Measurements from ENCODE around the gene GADD45G.

The GADD45G gene

DNA sequence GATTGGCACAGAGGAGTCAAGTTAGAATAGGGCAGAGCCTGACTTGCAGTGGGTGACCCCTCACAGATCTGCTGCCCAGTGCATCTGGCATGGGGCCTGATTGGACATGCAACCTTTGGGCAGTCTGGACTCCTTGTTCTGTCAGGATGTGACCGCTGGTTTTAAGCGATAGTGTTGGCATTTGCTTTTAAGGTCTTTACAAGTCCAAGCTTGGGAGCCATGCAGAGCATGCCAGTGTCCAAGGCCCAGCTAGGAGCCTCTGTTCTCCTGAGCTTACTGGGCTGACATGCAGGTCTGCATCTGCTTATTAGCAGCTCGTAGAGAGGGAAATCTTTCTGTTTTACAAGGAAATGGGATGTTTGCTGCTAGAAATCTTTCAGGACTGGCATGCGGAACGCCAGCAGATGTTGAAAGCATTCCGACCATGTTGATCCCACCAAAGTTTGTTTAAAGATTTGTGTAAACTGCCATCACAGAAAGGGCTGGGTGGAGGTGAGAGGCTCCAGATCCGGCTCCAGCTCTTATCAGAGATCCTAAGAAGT lies 27.5 kb downstream of the GADD45G start:
- no peak for DNase-seq

DNA sequence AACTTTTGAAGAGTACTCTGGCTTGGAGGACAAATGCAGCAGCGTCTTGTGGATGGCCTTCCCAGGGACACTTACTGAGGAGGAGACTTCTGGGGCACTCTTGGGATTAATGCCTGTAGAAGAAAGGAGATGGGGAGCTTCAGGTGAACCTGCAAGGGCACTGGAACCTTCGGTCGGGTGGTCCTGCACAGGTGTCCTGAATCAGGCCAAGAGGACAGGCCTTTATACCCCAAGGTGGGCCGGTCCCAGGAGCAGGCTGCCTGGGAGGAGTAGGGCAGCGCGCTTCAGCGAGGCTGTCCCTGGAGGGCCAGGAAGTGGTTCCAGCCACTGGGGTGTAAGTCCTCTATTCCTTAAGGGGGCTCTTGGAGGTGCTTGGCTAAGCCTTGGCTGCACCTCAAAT lies 27.9 kb downstream of the GADD45G start:
- no peak for DNase-seq

DNA sequence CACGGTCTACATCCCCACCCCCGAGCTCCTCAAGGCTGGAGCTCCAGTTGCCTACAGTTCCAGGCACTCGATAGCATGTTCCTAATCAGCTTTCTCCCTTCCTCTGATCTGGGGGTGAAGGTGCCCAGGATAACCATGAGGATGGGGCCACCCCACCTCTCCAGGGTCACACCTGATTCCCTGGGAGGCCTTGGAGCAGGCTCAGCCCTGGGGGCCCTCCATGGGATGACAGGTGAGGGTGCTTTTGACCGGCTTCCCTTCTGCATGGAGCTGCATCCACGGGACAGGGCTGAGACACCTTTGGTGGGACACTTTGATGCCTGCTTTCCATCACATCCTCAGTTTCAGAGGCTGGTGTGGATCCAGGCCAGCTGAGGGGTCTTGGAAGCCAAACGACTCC lies 28.6 kb downstream of the GADD45G start:
- no peak for DNase-seq

DNA sequence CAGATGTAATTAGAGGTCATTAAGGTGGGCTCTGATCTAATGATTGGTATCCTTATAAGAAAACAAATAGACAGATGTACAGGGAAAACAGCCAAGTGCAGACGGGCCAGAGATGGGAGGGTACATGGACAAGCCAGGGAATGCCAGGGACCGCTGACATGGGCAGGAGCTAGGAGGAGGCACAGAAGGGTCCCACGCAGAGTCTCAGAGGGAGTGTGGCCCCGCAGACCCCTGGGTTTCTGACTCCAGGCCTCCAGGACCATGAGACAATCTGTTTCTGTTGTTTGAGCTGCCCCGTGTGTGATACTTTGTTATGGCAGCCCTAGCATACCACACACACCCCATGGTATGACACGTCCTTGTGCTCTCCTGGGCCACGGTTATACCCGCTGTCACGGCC lies 29.1 kb downstream of the GADD45G start:
- DNase-seq = no peak

DNA sequence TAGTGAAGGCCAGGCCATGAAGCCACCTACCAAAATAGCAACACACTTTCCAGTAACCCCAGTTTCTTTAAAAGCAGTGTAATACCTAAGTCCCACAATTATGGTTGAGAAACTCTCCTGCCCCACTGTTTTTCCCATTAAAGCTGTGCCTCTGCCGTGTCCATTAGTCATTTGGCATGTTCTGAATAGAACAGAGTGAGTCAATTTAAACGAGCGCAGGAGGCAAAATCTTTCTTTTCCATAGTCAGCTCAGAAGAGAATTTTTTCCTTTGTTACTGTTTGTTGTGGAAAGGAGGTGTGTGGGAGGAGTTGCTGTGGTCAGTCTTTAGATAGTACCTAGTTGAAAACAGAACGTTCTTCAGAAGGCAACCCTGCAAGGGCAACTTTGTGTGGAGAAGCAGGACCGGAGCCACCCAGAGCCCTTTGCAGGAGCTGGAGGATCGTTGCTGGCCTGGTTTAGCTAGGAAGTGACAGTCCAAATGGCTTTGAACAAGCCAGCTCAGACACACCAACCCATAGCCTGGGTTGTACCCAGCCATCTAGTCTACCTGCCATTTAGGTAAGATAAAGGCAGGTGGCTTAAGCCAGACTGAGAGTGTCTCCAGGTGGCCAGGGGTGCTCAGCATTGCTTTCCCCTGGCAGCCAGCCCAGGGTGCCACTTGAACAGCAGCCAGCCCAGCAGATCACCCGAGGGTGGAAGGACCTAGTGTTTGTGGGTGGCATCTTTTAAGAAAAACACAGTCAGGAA lies 30.4 kb downstream of the GADD45G start:
- DNase-seq = peak; percentile 93

DNA sequence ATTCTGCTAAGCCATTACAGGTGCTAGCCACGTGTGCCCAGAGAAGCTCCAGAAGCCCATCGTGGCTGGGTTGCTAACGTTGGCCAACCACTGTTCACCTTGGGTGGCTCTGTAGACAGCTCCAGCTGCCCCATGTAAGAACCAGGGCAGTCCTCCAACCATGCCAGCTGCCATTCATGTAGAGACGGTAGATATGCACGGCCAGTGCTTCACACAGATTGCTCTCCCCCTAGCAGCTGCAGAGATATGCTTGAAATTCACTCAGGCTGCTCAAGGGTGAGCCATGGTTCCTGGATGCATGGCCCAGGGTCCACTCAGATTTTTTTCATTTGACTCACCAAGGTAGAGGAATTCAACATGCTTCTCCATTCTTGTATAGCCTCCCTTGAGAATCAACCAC lies 31.0 kb downstream of the GADD45G start:
- DNase-seq = peak; percentile 87

DNA sequence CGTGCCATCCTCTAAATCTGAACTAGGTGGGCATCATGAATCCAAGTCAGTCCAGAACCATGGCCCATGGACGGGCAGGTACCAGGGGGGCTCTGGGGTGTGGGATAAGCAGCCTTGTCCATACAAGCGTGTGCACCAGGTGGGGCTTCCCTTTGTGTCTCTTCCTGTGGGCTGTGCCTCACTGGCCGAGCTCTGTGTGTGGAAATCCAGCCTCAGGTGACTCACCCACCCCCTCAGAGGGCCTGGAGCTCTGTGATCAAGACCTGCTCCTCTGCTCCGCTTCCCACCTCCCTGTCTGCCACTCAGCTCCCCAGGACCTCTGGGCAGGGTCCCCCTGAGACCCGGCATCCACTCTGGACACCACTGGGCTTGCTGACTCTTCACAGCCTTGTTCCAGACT lies 33.0 kb downstream of the GADD45G start:
- no peak for DNase-seq

DNA sequence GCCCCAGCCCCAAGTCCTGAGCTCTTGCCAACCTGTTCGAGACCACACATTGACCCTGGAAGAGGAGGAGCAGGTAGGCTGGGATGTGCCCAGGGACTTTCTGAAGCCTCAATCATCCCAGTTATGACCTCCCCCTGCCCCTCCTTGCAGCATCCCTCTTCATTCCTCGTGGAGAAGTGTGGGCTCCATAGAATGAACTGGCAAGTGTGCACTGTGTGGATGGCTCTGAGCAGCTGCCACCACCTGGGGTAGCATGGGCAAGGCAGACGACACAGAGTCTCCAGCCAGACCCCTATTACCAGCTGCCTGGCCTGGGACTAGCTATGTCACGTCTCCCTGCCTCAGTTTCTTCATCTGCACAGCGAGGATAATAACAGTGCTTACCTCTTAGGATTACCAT lies 33.5 kb downstream of the GADD45G start:
- no peak for DNase-seq

DNA sequence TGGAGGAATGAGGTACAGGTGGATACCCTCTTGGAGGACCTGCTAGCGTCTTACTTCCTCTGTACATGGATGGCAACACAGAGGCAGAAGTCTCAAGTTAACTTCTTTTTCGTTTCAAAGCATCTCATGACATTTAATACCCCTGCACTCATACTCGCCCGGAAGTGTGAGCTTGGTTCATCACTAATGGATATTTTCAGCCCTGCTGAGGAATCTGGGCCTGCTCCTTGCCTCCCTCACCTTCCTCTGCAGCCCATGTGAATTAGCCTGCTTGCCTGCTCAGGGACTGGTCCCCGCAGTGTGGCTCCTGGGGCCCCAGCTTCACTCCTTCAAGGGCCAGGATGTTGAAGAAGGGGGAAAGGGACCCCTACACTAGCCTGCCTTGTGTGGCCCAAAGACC lies 34.1 kb downstream of the GADD45G start:
- no peak for DNase-seq

DNA sequence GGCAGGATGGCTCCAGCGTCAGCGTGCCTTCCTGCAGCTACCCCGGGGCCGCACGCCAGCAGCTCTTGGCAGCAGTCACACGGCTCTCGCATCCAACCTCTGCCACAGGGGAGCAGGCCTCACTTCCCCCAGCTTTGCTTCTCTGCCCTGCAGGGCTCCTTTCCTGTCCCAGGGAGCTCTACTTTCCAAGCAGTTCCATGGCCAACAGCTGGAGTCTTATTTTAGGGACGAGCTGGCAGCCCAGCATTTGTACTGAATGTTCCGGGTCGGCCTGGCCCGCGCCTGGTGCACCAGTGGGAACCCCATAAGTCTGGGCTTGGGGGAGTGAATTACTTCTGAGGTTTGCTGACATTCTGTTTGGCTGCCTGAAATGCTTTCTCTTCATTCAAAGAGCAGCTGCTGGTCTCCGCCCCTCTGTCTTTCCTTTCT lies 34.6 kb downstream of the GADD45G start:
- no peak for DNase-seq

DNA sequence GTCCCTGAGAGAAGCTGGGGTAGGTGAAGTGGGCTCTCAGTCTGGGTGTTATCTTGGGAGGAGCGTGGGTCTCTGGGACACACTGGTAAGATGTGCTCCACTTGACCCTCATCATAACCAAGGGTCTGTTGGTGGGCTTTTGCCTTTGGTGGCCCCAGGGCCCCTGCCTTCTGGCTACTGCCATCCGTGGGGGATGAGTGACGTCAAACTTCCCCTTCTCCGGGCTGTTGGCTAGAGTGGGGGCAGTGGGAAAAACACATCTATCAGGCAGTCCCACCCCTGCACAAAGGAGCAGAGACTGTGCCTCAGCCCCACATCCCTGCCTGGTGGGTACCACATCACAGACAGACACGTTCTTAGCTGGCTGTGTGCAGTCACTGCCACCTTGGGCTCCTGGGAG lies 35.1 kb downstream of the GADD45G start:
- DNase-seq = no peak

DNA sequence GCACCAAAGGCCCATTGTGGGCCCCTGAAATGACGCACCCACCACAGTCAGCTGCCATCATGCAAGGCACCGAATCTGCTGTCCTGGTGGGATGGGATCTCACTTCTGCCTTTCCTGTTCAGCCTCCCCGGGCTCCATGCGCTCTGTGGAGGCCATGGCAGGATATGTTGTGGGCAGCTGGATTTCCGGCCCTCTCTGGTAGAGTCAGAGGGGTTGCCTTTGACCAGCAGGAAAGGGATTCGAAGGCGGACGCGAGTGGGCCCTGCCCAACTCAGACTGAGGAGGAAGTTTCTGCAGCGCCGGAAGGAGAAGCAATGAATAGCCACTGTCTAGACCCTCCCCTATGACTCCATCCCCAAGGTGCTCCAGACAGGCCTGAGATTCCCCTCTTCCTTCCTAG lies 35.5 kb downstream of the GADD45G start:
- DNase-seq = no peak

DNA sequence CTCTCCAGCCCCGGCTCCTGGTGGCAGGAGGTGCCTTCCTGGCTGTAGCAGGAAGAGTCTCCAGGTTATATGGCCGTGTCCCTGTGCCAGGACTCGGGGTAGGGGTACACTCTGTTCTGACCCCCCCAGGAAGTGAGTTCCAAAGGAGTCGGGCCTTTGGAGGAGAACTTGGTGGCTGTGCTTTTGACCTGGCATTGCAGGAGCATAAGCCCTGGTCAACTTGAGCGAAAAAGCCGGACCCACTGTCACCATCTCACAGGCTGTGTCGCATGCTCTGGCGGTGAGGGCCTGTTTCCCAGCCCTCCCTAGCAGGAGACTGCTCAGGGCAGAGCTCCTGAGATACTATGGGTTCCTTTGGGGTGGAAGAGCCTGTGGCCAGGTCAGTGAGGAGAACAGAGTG lies 36.0 kb downstream of the GADD45G start:
- DNase-seq = no peak

DNA sequence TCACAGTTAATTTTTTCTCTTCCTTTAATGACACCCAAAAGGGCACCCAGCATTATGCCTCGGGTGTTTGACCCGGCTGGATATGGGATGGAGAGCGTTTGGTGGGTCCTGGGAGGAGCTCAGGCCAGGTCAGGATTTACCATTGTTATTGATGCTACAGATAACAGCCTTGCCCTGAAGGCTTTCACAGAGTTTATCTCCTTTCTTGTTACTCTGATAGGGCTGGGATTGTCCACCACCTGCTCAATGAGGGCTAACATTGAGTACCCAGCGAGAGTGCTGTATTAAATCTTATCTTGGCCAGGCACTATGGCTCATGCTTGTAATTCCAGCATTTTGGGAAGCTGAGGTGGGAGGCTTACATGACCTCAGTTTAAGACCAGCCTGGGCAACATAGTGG lies 37.2 kb downstream of the GADD45G start:
- DNase-seq = no peak

DNA sequence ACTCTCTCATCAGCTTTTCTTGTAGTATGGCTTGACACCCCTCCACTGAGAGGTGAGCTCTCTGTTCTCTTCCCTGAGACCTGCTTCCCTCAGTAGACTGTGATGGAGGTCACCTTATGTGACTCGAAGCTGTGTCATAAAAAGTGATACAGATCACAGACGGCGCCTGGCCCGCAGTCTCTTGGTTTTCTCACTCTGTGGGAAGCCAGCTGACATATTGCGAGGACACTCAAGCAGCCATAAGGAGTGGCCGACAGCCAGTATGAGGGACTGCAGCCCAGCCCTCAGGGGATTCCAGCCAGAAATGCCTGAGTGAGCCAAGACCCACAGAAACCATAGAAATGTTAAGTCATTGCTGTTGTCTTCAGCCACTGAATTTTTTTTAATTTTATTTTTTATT lies 38.0 kb downstream of the GADD45G start:
- no peak for DNase-seq

DNA sequence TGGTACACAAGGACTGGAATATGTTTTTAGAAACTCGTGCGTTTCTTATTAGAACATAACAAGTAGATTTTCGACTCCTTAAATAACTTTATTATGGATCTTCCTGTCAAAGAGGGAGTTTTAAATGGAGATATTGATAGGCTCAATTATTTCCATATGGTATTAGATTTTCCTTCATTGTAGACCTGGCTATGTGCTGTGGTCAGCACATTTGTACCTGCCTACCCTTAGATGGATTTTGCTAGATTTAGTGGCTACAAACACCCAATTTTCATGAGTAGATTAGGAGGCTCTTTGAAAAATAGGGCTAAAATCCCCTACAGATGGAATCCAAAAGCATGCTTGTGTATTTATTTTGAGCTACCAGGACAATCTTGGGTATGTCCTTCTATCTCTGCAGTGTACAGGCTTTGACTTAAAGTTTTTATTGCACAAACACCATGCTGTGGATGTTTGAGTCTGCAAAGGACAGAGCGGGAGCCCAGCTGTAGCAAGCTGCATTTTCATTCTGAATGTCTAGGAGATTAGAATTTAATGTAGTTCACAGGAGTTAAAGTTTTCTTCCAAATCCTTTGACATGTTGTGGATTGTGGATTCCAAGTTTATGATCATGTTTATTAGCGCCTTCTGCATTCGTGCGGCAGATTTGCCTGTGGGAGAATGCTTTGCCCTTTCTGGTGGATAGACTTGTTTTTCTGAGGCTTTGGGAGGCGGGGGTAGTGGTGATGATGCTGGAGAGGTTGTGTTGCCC lies 41.6 kb downstream of the GADD45G start:
- no peak for DNase-seq

DNA sequence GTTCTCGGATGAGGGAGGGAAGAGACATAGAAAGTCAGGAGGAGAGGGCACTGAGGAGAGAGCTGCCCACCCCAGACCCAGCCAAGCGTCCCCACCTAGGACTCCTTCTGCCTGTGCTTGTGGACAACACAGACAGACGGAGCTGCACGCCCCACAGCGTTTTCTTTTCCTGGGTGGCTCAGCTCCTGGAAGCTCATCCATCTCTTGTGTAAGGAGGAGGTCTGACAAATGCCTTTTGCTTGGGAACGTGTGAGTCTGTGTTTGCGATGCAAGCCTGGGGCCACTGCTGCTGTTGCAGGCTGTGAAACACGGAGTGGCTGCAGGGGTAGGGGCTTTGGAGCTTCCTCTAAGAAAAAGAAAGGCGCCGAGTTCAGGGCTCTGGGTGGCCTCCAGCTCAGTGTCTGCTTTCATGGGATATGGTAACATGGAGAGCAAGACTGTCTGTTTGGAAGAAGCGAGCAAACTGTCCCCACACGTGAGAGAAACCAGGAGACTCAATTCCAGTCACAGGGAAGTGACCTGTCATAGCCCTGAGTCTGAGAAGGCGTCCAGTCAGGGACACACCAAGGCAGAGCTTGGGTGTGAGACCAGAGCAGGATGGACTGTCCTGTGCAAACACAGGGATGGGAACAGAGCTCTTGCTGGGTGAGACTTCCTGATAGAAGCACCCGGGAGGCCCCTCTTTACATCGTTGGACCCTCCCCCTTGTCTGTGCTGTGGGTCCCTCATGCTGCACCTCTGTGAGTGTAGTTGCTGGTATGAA lies 42.7 kb downstream of the GADD45G start:
- no peak for DNase-seq

DNA sequence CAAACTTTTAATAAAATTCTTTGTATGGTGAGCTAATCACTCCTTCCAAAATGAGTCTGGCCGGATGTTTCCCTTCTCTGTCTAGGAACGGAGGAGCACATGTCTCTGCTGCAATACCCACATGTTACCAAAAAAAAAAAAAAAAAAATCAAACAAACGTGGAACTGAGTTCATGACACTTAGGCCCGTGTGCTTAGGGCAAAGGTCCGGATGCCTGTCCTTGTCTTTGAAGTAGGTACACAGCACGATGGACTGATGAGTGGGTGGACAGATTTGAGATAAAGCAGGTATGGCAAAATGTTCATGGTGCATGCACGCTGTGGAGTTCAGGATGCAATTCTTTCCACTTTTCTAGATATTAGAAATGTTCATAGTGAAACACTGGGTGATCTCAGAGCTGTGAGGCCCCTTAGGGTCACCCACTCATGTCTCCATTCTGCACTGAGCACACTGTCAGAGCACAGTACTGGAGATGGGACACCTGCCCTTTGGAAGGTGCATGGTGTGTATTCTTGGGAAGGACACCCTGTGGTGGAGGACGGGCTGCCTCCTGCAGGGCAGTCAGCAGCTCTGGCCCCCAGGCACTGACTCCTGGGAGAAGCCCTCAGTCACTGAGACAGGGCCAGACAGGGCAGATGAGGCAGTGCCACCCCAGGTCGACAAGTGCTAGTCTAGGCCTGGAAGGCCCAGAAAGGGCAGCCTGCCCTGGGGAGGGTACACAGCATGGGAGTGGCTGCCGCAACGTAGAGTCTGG lies 43.6 kb downstream of the GADD45G start:
- no peak for DNase-seq

DNA sequence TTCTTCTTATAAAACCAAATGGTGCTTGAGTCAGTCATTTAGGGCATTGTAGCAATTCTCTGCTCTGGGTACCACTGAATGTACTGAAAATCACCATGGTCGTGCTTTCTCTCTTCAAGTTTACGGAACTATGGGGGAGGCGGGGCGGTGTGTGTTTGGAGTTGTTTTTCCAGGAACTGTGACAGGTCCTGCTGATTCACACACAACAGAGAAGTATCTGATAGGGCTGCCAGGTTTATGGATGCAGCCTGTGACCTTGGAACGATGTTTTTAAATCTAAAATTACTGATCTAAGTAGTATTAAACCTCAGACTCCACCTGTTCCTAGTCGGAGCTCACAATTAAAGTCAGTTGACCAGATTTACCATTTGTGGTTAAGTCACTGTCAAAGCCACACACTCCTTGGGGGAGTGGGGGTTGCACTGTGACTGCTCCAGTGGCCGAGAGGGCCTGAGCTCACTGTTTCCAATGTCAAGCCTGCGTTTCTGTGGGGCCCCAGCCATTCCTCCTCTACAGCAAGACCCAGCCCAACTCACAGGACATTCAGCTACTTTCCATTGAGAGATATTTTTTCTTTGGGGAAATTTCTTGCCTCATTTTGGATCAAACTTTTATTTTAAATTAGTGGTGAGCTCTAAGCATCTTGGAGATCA lies 44.4 kb downstream of the GADD45G start:
- no peak for DNase-seq

DNA sequence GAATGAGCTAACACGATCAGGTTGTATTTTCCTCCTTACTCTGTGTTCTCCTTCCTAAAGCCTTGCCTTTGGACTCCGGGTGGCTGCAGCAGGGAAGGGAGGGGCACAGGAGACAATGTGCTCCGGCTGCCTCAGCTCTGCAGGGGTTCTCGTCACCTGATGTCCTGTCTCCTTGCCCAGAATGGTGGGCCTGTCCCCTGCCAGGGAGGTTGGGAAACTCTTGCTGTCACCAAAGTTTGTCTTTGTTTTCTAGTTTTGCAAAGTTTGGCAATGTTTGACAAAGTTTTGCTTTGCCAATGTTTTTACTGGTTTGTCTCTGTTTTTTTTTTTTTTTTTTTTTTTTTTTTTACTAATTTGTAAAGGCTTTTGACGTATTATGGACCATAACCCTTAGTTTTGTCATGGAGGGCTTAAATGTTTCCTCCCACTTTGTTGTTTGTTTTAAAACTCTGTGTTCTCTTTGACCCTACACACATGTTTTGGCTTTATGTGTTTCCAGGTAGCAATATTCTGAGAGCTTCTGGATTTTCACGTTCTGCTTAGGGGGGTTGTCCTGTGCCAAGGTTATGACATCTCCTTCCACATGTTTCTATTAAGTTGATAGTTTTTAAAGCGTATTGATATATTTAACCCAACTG lies 49.3 kb downstream of the GADD45G start:
- DNase-seq = no peak

DNA sequence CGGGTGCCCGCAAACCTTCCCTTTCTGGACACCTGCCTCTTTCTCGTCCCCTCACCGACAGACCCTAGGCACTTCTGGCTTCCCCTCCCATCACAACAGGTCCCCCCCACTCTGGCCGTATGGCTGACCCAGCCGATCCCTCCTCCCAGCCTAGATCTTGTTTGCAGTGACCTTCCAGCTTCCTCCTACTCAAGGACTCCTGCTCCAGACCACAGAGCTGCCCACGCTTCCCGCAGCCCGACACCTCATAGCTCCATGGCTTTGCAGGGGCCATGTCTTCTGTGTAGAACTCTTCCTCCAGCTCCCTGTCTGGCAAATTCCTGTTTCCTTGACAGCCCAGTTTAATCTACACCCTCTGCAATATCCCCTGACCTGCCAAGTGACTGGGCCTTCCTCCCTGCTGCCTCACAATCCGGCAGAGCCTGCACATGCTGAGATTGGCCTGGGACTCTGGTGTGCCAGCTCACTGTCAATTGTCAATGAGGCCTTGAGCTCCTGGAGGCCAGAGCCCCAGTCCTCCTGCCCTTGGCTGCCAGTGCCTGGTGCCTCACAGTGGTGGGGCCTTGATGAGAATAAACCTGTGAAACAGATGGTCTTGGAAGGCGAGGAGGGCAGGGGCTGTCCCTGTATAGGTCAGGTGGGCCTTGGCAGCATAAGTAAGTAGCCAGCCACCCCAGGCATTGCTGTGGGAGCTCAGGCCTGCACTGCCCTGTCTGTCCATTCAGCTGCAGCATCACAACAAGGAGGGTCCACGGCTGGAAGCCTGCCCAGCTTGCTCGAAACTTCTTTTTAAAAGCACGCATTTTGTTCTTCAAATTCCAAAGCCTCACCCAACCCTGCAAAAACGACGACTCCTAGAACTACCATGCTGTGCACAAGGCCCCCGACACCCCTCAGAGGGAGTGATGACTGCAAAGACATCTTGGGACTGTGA lies 50.5 kb downstream of the GADD45G start:
- no peak for DNase-seq

Data from NCI-H226 (cell line).